ENCODE data around the gene CACHD1. TPM values are rescaled to one million over a fixed set of nuclear protein-coding genes. Genes with fewer than 3 reads are reported as not detected.

CACHD1 gene
- total RNA-seq, 1 donor from 2014 or later, result 24.1 TPM

- Mint-ChIP-seq H3K4me3 (no peak overlapping the region), H3K27me3 (ENCODE audit: low read depth) (no peaks in the 10 kb centered on the region), H3K9me3 (peaks cover 27% of the 10 kb centered on the region), H3K27ac (peak overlapping the region; percentile 79), H3K4me1 (peaks cover 47% of the 10 kb centered on the region), H3K36me3 (peaks cover 26% of the 10 kb centered on the region)
- DNase-seq (ENCODE audit: low spot score in 2 of 2, unreplicated experiment in 2 of 2), result no peak
- no peak for TF ChIP-seq CTCF (IDR thresholded peaks at IDR 0.05; ENCODE audit: unreplicated experiment)
These were observed 95.0 kb downstream of the CACHD1 start for GRCh38 chr1:64564891-64565290.

- no peak for DNase-seq (ENCODE audit: low spot score in 2 of 2, unreplicated experiment in 2 of 2)
- Mint-ChIP-seq H3K27me3 (ENCODE audit: low read depth) (no peaks in the 10 kb centered on the region), H3K27ac (peak overlapping the region; percentile 0), H3K4me1 (peaks cover 71% of the 10 kb centered on the region), H3K4me3 (no peak overlapping the region), H3K9me3 (peaks cover 9% of the 10 kb centered on the region), H3K36me3 (peaks cover 11% of the 10 kb centered on the region)
- no peak for TF ChIP-seq CTCF (IDR thresholded peaks at IDR 0.05; ENCODE audit: unreplicated experiment)
These were observed 97.7 kb downstream of the CACHD1 start for GRCh38 chr1:64567426-64568170.

- no peak for DNase-seq (ENCODE audit: low spot score in 2 of 2, unreplicated experiment in 2 of 2)
- Mint-ChIP-seq H3K4me3 (no peak overlapping the region), H3K36me3 (peaks cover 5% of the 10 kb centered on the region), H3K9me3 (peaks cover 4% of the 10 kb centered on the region), H3K4me1 (peaks cover 76% of the 10 kb centered on the region), H3K27me3 (ENCODE audit: low read depth) (no peaks in the 10 kb centered on the region), H3K27ac (peak overlapping the region; percentile 0)
- TF ChIP-seq CTCF (IDR thresholded peaks at IDR 0.05; ENCODE audit: unreplicated experiment), result no peak
These were observed 98.2 kb downstream of the CACHD1 start for GRCh38 chr1:64568171-64568450.

GRCh38 chr1:64569411-64569810 is 99.5 kb downstream of the CACHD1 start:
- H3K27me3 Mint-ChIP-seq (ENCODE audit: low read depth), result no peaks in the 10 kb centered on the region
- H3K4me3 Mint-ChIP-seq, result no peak overlapping the region
- TF ChIP-seq CTCF (IDR thresholded peaks at IDR 0.05; ENCODE audit: unreplicated experiment), result no peak
- H3K9me3 Mint-ChIP-seq, result no peaks in the 10 kb centered on the region
- H3K27ac Mint-ChIP-seq, result peak overlapping the region; percentile 63
- H3K4me1 Mint-ChIP-seq, result peaks cover 86% of the 10 kb centered on the region
- DNase-seq (ENCODE audit: low spot score in 2 of 2, unreplicated experiment in 2 of 2), result no peak
- peaks cover 1% of the 10 kb centered on the region for H3K36me3 Mint-ChIP-seq

- no peak overlapping the region for H3K4me3 Mint-ChIP-seq
- H3K27me3 Mint-ChIP-seq (ENCODE audit: low read depth), result no peaks in the 10 kb centered on the region
- TF ChIP-seq CTCF (IDR thresholded peaks at IDR 0.05; ENCODE audit: unreplicated experiment), result no peak
- peaks cover 81% of the 10 kb centered on the region for H3K4me1 Mint-ChIP-seq
- H3K36me3 Mint-ChIP-seq, result peaks cover 1% of the 10 kb centered on the region
- no peaks in the 10 kb centered on the region for H3K9me3 Mint-ChIP-seq
- DNase-seq (ENCODE audit: low spot score in 2 of 2, unreplicated experiment in 2 of 2), result no peak
- H3K27ac Mint-ChIP-seq, result peak overlapping the region; percentile 8
These were observed 100.4 kb downstream of the CACHD1 start for GRCh38 chr1:64570267-64570855.
